NCI-H2196 treated with DMSO at 0.1 percent for 48 hours (cell line): ENCODE data around the gene EPYC.

Experiments used
- DNase-seq: peaks from one replicate; lab custom pipeline; 2025; ENCODE audit not compliant: unreplicated experiment; lab: John Stamatoyannopoulos, UW

EPYC gene

GRCh38 chr12:91004872-91005271, at the start of gene EPYC:
TSS of gene EPYC (minus strand) at chr12:91004972. CDS start at chr12:91002565, 2,407 bp downstream.
- no peak for DNase-seq

DNA sequence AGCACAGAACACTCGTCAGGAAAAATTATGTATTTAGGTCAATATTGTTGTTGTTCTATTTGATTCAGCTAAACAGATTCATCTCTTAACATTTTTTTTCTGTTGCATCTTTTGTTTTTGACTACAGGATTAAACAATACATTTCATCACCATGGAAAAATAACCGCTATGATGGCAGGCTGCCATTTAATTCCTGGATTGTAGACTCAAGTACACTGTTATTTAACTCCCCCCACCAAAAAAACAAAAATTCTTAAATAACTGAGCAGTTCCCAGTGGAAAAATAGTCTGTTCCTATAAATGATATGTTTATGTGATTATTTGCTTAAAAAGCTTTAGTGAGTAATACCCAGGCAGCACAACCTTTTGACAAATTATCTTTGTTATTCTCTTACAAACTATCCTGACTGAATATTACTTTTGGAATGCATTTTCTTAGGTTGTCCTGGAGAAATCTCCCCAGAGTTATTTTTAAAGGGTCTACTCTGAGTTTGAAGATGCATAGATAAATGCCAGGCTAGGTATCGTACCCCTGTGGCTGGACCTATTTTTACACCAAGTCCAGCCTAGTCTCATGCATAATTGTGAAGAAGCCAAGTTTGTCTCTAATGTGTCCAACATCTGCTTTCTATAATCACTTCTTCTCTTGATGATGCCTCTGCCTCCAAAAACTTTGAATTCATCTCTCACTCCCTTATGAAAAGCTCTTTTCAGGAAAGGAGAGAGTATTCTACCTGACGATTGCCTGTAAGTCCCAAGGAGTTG, 49.4 kb upstream of the EPYC start:
- no peak for DNase-seq

- DNase-seq, result no peak
These were observed 47.3 kb upstream of the EPYC start for GRCh38 chr12:91052026-91052425.

DNA sequence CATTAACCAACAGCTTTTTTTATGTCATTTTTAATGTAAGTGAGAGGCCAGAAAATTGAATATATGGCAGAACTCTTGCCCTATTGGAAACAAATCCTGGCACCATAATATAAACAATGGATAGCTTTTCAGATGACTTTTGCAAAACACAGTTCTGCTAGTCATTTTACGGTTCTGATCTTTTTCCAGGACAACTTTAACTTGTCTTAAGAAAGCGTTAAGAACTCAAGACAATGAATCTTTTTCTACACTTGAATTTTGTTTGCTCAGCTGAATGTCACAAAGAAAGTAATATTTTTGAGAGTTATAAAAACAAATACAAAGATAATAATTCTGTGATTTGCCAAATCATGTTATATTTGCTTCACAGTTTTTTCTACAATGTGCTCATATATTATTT, 39.8 kb upstream of the EPYC start:
- no peak for DNase-seq

DNA sequence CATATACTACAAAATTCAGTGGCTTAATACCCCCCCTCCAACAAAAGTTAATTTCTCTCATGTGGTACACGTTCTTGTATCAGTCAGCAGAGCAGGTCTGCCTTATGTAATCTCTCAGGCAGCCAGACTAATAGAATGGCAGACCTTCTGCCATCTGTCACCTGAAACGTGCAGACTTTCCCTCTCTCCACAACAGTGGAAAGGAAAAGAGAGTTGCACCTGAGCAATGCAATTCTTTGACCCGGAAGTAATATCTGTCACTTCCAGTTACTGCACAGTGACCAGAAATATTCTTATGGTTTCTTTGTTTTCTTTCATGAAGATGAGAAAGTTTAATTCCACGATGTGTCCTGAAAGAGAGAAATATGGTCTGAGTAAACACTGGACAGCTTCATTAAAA, 38.6 kb upstream of the EPYC start:
- DNase-seq, result no peak

DNA sequence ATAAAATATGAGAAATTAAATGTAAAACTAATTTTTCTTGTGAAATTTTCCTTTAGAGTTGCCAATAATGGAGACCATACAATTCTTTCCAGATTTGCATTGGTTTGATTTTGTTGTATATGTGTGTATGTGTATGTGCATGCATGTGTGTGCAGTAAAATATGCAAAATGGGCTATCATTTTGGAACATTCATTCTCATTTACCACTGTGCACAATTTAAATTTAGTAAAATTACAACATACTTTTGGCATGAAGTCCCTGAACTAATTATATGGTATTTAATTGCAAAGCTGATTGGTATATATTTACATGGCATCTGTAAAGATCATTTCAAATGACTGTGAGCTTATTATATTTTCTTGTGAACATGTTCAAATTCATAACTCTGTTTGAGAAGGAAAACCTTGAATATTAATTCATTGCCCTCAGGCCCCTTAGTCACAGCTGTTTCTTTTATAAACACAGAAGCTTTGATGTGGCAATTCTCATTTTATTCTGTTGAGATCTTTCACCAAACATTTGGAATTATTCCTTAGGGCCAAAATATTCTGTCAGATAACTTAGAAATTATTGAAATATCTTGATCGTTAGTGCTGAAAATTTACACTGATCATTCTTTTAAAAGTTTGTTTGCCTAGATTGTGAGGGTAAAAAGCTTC, 35.5 kb upstream of the EPYC start:
- no peak for DNase-seq

DNA sequence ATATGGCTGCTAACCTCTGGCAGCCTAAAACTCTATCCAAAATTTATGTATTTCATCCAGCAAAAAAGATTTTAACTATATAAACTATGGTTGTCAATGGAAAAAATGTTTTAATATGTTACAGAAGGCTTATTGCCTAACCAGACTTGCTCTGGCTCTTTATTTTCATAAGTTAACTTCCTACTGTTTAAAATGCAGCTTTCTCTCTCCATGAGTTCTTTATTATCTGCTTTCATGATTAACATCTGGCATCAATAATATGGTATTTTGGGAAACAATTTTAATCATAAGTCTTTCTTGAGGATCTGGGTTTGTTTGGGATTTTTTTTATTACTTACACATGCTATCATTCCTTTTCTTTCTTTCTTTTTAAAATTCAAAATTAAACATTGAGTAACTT, 32.5 kb upstream of the EPYC start:
- DNase-seq, result no peak

DNA sequence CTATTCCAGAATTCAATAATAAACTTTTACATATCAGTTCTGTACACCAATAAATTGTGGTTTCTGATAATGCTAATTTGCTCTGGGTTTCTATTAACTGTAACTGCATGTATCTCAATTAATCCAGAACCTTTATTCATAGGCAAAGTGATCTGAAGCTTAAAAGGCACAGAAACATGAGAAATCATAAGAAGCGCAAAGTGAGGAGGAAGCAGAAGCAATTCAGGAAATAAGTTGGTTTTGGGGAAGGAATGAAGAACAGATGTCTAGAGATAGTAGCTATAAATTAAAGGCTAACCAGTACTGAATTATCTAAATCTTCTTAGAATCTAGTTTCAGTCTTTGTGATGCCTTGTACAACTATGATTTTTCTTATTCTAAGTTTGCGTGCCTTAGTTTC, 28.5 kb upstream of the EPYC start:
- DNase-seq, result no peak

- no peak for DNase-seq
These were observed 18.7 kb upstream of the EPYC start for GRCh38 chr12:91023326-91024004.

DNA sequence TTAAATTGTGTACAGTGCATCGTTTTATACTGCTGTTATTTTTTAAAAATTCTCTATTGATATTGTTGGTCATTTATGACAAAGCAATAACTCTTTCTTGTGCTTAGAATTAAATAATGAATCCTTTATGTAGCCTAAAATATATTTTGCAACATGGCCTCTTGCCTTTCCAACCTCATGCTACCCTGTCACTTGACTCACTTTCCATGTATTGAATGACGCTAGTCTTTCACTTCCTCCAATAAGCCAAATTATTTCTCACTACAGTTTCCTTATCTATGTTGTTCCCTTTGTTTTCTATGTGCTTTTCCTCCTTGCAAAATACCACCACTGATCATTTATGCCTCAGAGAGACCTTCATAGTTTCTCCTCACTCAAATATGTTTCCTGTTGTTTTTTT, 16.3 kb upstream of the EPYC start:
- DNase-seq, result no peak

GRCh38 chr12:91019455-91019854, 14.7 kb upstream of the EPYC start:
- no peak for DNase-seq

- DNase-seq, result no peak
These were observed 12.9 kb upstream of the EPYC start for GRCh38 chr12:91017511-91018263.

DNA sequence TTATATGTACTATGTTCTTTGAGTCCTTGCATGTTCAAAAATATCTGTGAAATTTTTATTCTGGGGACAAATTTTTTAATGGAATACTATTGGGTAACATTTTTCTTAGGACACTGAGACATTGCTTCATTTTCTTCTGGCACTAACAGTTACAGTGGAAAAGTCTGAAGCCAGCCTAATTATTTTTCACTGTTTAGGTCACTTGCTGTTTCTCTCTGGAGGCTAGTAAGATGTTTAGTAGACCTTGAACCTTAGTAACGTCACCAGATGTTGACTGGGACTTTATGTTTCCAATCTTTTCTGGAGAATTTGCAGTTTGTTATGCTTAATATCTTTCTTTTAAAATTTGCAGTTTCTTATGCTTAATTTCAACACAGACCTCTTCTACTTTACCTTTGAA, 12.3 kb upstream of the EPYC start:
- DNase-seq, result no peak

DNA sequence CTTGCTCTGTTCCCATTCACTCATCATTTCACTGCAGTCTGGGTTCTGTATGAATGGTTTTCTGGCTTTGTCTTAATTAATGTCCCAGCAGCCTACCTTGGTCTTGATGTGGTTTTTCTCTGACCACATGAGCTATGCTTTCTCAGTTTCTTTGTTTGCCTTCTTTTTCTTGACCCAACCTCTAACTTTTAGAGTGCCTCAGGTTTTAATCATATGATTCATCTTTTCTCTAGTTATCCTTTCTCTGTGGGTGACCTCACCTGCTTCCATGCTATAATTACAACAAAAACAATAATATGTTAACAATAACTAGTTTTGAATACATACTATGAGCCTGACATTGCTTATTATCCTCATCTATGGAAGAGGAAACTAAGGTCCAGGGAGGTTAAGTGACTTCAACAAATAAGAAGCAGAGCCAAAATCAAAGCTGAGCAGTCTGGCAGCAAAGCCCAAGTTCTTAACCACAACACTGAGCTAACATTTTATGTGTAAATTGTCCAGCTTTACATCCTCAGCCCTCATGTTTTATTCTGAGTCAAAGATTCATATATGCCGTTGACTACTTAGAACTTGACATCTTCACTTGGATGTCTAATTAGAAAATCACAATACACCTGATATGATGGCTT, 4.7 kb upstream of the EPYC start:
- no peak for DNase-seq

DNA sequence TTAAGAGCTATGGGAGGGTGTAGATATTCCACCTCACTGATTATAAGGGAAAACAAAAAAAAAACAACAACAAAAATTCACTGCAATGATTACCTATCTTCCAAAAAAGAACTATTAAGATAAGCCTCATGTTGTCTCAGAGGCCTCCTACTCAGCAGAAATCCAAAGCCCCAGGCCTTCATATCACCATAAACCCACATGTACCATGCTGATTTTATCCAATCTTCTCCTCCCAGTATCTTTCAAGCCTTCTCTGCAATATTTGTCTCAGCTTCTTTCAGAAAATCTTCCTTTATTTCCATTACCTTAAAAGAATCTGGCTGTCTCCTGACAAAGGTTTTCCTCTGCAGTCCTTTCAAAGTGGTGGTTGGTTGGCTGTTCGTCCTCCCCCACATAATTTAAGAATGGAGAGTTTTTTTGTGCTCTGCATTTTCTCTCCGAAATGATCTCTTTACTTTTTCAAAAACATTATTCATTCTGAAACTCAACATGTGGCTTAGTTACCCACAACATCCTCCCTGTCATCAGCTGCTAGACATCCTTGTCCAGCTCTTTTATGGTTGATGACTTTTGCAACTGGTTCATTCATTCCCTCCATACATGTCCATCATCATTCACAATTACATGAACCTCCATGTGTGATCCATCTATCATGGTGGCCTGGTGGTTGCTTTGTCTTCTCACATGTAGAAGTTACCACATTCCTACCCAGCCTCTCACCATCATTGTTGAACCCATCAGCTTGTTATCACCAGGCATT, 2.9 kb upstream of the EPYC start:
- DNase-seq, result no peak

- DNase-seq, result no peak
These were observed 1.0 kb downstream of the EPYC start for GRCh38 chr12:91003737-91004136.

- DNase-seq, result no peak
These were observed 3.5 kb downstream of the EPYC start for GRCh38 chr12:91001306-91001705.

DNA sequence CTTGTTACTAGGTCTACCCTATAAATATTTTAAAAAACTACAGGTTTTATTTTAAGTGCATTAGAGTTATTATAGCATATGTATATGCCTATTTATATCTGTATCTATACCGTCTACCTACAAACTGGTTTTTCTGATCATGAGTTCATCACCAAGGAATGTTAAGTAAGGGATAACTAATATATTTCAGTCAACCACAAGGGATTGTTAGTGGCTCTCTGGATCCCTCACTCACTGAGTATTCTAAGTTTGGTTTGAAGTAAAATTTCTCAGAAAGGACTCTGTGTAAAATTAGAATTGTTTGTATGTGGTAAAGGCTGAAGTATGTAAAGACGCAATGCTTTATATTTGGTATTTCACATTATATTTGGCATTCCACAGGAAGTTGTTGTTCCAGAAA, 4.8 kb downstream of the EPYC start:
- DNase-seq, result no peak

GRCh38 chr12:90999527-90999926, 5.2 kb downstream of the EPYC start:
- no peak for DNase-seq

DNA sequence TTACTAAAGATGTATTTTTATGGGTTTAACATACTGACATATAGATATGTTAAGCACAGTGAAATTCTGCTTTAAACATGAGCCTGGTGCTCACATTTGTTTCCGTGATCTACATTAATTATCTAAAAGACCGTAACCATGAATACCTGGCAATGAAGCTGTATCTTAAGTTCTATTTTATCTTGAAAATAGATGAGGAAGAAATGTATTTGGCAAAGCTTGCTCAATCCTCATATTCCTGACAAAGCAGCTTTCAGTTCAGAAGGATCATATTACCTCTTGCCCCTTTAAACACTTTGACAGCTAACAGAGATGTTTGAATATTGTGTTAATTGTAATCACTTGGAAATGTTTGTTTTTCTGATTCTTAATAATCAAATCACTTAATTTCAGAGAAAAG, 9.8 kb downstream of the EPYC start:
- no peak for DNase-seq
